H9 (cell line): Measurements from ENCODE around the gene TMPRSS11A. TPM values are rescaled to one million over a fixed set of nuclear protein-coding genes. Genes with fewer than 3 reads are reported as not detected.

ENCODE experiments used
- DNase-seq: peaks from one replicate; pipeline ENCODE4 v3.0.0-alpha.2; 2017
- H2AFZ ChIP-seq: one replicate; pipeline ENCODE4 v1.6.1; 2013; ENCODE audit warnings: mild to moderate bottlenecking, low read length, control low read depth, moderate library complexity
- H2AK5ac ChIP-seq: 2 replicates; pipeline ENCODE4 v1.6.1; 2013; ENCODE audit warnings: low read length, control low read depth, mixed read lengths; ENCODE audit not compliant: insufficient read length
- H2BK120ac ChIP-seq: one replicate; pipeline ENCODE4 v1.6.1; 2013; ENCODE audit warnings: low read depth, mild to moderate bottlenecking, low read length, control low read depth, inconsistent platforms; ENCODE audit not compliant: poor library complexity, severe bottlenecking
- H2BK12ac ChIP-seq: 2 replicates; pipeline ENCODE4 v1.6.1; 2013; ENCODE audit warnings: low read length, control low read depth, mixed read lengths, low read depth; ENCODE audit not compliant: insufficient read length
- H2BK15ac ChIP-seq: 2 replicates; pipeline ENCODE4 v1.6.1; 2013; ENCODE audit warnings: low read depth, low read length, control low read depth
- H2BK20ac ChIP-seq: one replicate; pipeline ENCODE4 v1.6.1; 2013; ENCODE audit warnings: low read depth, mild to moderate bottlenecking, low read length, control low read depth, inconsistent platforms; ENCODE audit not compliant: poor library complexity, severe bottlenecking
- H2BK5ac ChIP-seq: 2 replicates; pipeline ENCODE4 v1.6.1; 2013; ENCODE audit warnings: low read length, control low read depth, mixed read lengths; ENCODE audit not compliant: insufficient read length
- H3K14ac ChIP-seq: 2 replicates; pipeline ENCODE4 v1.6.1; 2013; ENCODE audit warnings: low read length, control low read depth; ENCODE audit not compliant: insufficient read depth
- H3K18ac ChIP-seq: 2 replicates; pipeline ENCODE4 v1.6.1; 2013; ENCODE audit warnings: low read depth, mild to moderate bottlenecking, mixed read lengths, low read length, control low read depth; ENCODE audit not compliant: insufficient read length
- H3K23ac ChIP-seq: 2 replicates; pipeline ENCODE4 v1.6.1; 2013; ENCODE audit warnings: low read length, control low read depth, mixed read lengths, low read depth; ENCODE audit not compliant: insufficient read length
- H3K23me2 ChIP-seq: 2 replicates; pipeline ENCODE4 v1.6.1; 2013; ENCODE audit warnings: low read depth, mild to moderate bottlenecking, mixed read lengths, low read length, control low read depth; ENCODE audit not compliant: insufficient read length, poor library complexity, severe bottlenecking
- H3K27ac ChIP-seq: 2 replicates; pipeline ENCODE4 v1.5.1; 2013; ENCODE audit warnings: low read length, control low read depth, mixed read lengths, low read depth; ENCODE audit not compliant: insufficient read length
- H3K27me3 ChIP-seq: 2 replicates; pipeline ENCODE4 v1.6.1; 2013; ENCODE audit warnings: low read length, control low read depth, inconsistent platforms; ENCODE audit not compliant: insufficient read depth
- H3K4ac ChIP-seq: 2 replicates; pipeline ENCODE4 v1.6.1; 2013; ENCODE audit warnings: low read depth, mild to moderate bottlenecking, control low read depth, inconsistent platforms, low read length, moderate library complexity
- H3K4me1 ChIP-seq: 2 replicates; pipeline ENCODE4 v1.6.1; 2013; ENCODE audit warnings: low read length, control low read depth, inconsistent platforms; ENCODE audit not compliant: insufficient read depth
- H3K4me2 ChIP-seq: 2 replicates; pipeline ENCODE4 v1.6.1; 2013; ENCODE audit warnings: low read length, control low read depth, mixed read lengths; ENCODE audit not compliant: insufficient read length, insufficient read depth
- H3K56ac ChIP-seq: 2 replicates; pipeline ENCODE4 v1.6.1; 2013; ENCODE audit warnings: low read depth, mild to moderate bottlenecking, mixed read lengths, low read length, control low read depth; ENCODE audit not compliant: insufficient read length
- H3K79me1 ChIP-seq: 2 replicates; pipeline ENCODE4 v1.6.1; 2013; ENCODE audit warnings: low read depth, mild to moderate bottlenecking, moderate library complexity, low read length, control low read depth, inconsistent platforms; ENCODE audit not compliant: insufficient read depth, poor library complexity, severe bottlenecking
- H3K79me2 ChIP-seq: 2 replicates; pipeline ENCODE4 v1.6.1; 2013; ENCODE audit warnings: low read length, control low read depth, inconsistent platforms; ENCODE audit not compliant: insufficient read depth
- H3K9ac ChIP-seq: 2 replicates; pipeline ENCODE4 v1.6.1; 2013; ENCODE audit warnings: low read length, control low read depth, mixed read lengths; ENCODE audit not compliant: insufficient read length; ENCODE audit errors: extremely low read depth
- H3K9me3 ChIP-seq: one replicate; pipeline ENCODE4 v1.6.1; 2013; ENCODE audit warnings: low read depth, low read length, inconsistent platforms; ENCODE audit not compliant: control insufficient read depth
- H3T11ph ChIP-seq: one replicate; pipeline ENCODE4 v1.6.1; 2013; ENCODE audit warnings: mild to moderate bottlenecking, low read length, control low read depth, inconsistent platforms
- H4K20me1 ChIP-seq: one replicate; pipeline ENCODE4 v1.6.1; 2013; ENCODE audit not compliant: control insufficient read depth, insufficient read length, insufficient read depth
- H4K5ac ChIP-seq: 2 replicates; pipeline ENCODE4 v1.6.1; 2013; ENCODE audit warnings: low read depth, mild to moderate bottlenecking, mixed read lengths, low read length, control low read depth; ENCODE audit not compliant: insufficient read length
- H4K8ac ChIP-seq: replicated peaks from 2 replicates; pipeline ENCODE4 v1.6.1; 2013; ENCODE audit warnings: low read length, control low read depth, mixed read lengths, low read depth; ENCODE audit not compliant: insufficient read length
- H4K91ac ChIP-seq: 2 replicates; pipeline ENCODE4 v1.6.1; 2013; ENCODE audit warnings: low read depth, mild to moderate bottlenecking, moderate library complexity, mixed read lengths, low read length, control low read depth; ENCODE audit not compliant: insufficient read length
- H3K27ac Mint-ChIP-seq, 3 experiments: 2 replicates in 2 of 3; 3 replicates in 1 of 3; pipeline ENCODE4 v1.8.0; 2020 to 2021; ENCODE audit warnings: mixed read lengths in 3 of 3, mild to moderate bottlenecking in 1 of 3, moderate library complexity in 1 of 3
- H3K27me3 Mint-ChIP-seq: 2 replicates; pipeline ENCODE4 v1.8.0; 2021; ENCODE audit warnings: low read depth, mild to moderate bottlenecking, moderate library complexity, mixed read lengths
- H3K36me3 Mint-ChIP-seq, 3 experiments: 2 replicates in 2 of 3; 3 replicates in 1 of 3; pipeline ENCODE4 v1.8.0; 2020 to 2021; ENCODE audit warnings: low read depth in 3 of 3, mixed read lengths in 3 of 3; ENCODE audit not compliant: insufficient read depth in 1 of 3
- H3K4me1 Mint-ChIP-seq, 2 experiments: 2 replicates each; pipeline ENCODE4 v1.8.0; 2020; ENCODE audit warnings: mixed read lengths in 2 of 2
- H3K4me3 Mint-ChIP-seq, 2 experiments: 2 replicates in 1 of 2; 3 replicates in 1 of 2; pipeline ENCODE4 v1.8.0; 2020 to 2021; ENCODE audit warnings: mild to moderate bottlenecking in 2 of 2, mixed read lengths in 2 of 2, moderate library complexity in 1 of 2
- H3K9me3 Mint-ChIP-seq, 2 experiments: 2 replicates in 1 of 2; 3 replicates in 1 of 2; pipeline ENCODE4 v1.8.0; 2020; ENCODE audit warnings: mild to moderate bottlenecking in 2 of 2, mixed read lengths in 2 of 2, moderate library complexity in 1 of 2
- WGBS: extraction: QIAGEN DNeasy Blood & Tissue Kit; methylation state at CpG from one replicate; pipeline ENCODE4 v1.1.7; 2013; ENCODE audit warnings: missing lambda C conversion rate, low lambda C conversion rate, mixed read lengths; ENCODE audit not compliant: insufficient read length; ENCODE audit errors: extremely low coverage; 5-methylcytosine and 5-hydroxymethylcytosine counted together
- total RNA-seq: library from RNA; stranded (reverse); gene quantifications from 2 replicates; pipeline ENCODE4 v1.2.1, GENCODE V29; 2021
- TF ChIP-seq, protein P1 (sequence below): fragments of 200-600 bp; sonication (generic); conservative IDR thresholded peaks from 3 replicates; pipeline ENCODE4 v1.8.0; 2021; ENCODE audit warnings: antibody characterized with exemption, mild to moderate bottlenecking

TMPRSS11A gene
- total RNA-seq, 1 experiment from 2014 or later, result not detected

GRCh38 chr4:67929426-67929825 is 33.9 kb downstream of the TMPRSS11A start:
- Histone ChIP-seq H3K23me2 (no peaks in the 10 kb centered on the region), H3K79me1 (no peaks in the 10 kb centered on the region), H3K27ac (no peak overlapping the region), H3K9ac (no peak overlapping the region), H4K20me1 (no peaks in the 10 kb centered on the region), H3K4me1 (no peaks in the 10 kb centered on the region), H3K9me3 (no peaks in the 10 kb centered on the region), H3K4me2 (no peak overlapping the region), H3K23ac (no peak overlapping the region), H3K27me3 (no peaks in the 10 kb centered on the region), H3K4ac (no peak overlapping the region), H2AK5ac (no peak overlapping the region), H3K14ac (no peak overlapping the region), H2AFZ (no peak overlapping the region), H2BK15ac (no peak overlapping the region), H3K79me2 (no peaks in the 10 kb centered on the region), H2BK120ac (no peak overlapping the region), H2BK20ac (no peak overlapping the region), H3T11ph (no peak overlapping the region), H4K91ac (no peak overlapping the region), H2BK12ac (no peak overlapping the region), H4K8ac (no peak overlapping the region), H3K56ac (no peak overlapping the region), H4K5ac (no peak overlapping the region), H3K18ac (no peak overlapping the region), H2BK5ac (no peak overlapping the region)
- H3K9me3 Mint-ChIP-seq, result no peaks in the 10 kb centered on the region; a peak in 1 of 5 replicates
- no CpG with 5 or more reads among the region's 3 CpGs for WGBS
- no peak overlapping the region for H3K4me3 Mint-ChIP-seq
- H3K27ac Mint-ChIP-seq, result no peak overlapping the region
- DNase-seq, result no peak
- no peaks in the 10 kb centered on the region for H3K36me3 Mint-ChIP-seq
- TF ChIP-seq, protein P1, sequence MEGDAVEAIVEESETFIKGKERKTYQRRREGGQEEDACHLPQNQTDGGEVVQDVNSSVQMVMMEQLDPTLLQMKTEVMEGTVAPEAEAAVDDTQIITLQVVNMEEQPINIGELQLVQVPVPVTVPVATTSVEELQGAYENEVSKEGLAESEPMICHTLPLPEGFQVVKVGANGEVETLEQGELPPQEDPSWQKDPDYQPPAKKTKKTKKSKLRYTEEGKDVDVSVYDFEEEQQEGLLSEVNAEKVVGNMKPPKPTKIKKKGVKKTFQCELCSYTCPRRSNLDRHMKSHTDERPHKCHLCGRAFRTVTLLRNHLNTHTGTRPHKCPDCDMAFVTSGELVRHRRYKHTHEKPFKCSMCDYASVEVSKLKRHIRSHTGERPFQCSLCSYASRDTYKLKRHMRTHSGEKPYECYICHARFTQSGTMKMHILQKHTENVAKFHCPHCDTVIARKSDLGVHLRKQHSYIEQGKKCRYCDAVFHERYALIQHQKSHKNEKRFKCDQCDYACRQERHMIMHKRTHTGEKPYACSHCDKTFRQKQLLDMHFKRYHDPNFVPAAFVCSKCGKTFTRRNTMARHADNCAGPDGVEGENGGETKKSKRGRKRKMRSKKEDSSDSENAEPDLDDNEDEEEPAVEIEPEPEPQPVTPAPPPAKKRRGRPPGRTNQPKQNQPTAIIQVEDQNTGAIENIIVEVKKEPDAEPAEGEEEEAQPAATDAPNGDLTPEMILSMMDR, result no peak
- H3K4me1 Mint-ChIP-seq, result peaks cover under 1 to 5% of the 10 kb centered on the region in 2 experiments
- no peaks in the 10 kb centered on the region for H3K27me3 Mint-ChIP-seq
